HCT116 (cell line): Measurements from ENCODE around the gene PDCD1LG2. TPM values are rescaled to one million over a fixed set of nuclear protein-coding genes. Genes with fewer than 3 reads are reported as not detected.

Experiments
- ATAC-seq: fragments of 200-7000 bp; cut with Tn5 transposase; 2 replicates; pipeline ENCODE4 v1.9.1; 2020; ENCODE audit warnings: mild to moderate bottlenecking, moderate library complexity
- BruUV-seq: library from RNA; stranded (reverse); fragments of 400-500 nt; replicated peaks from 2 replicates; lab custom pipeline; 2021; lab: Mats Ljungman, UMichigan
- CTCF ChIA-PET: fragments of 300-600 bp; sonication (Branson Sonifier 250); formaldehyde crosslinking; loops from one replicate; lab custom pipeline; 2021; ENCODE audit warnings: antibody characterized with exemption; lab: Charles Lee
- POLR2A ChIA-PET: fragments of 300-600, 350-600 bp; sonication (Branson Sonifier 250); formaldehyde crosslinking; loops from one replicate; lab custom pipeline; 2021; ENCODE audit warnings: antibody characterized with exemption; lab: Charles Lee
- RAD21 ChIA-PET, 2 experiments: fragments of 300-600 bp; sonication (Branson Sonifier 250); formaldehyde crosslinking; loops; one replicate each; lab custom pipeline; 2023; ENCODE audit warnings: low total read pairs in 2 of 2; ENCODE audit not compliant: uncharacterized antibody in 2 of 2, unreplicated experiment in 2 of 2, low non-redundant PET in 1 of 2; lab: Charles Lee
- DNase-seq: peaks from one replicate; pipeline ENCODE4 v3.0.0-alpha.2; 2010; ENCODE audit warnings: low read depth, low spot score
- H2AFZ ChIP-seq: fragments of 200-600 bp; shearing (Covaris generic), sonication (generic); 2 replicates; pipeline ENCODE4 v1.6.1; 2017; ENCODE audit warnings: low read depth, mixed run types, mixed read lengths, antibody characterized with exemption, low read length; ENCODE audit not compliant: poor library complexity, severe bottlenecking
- H3K27ac ChIP-seq: 2 replicates; pipeline ENCODE4 v1.5.1; 2012; ENCODE audit warnings: low read depth, low read length
- H3K27me3 ChIP-seq: fragments of 200-600 bp; sonication (generic); 2 replicates; pipeline ENCODE4 v1.6.1; 2016; ENCODE audit warnings: mixed run types, low read length, mixed read lengths; ENCODE audit not compliant: insufficient read depth
- H3K36me3 ChIP-seq, 2 experiments: fragments of 200-500 bp in 1 of 2; fragments of 200-600 bp in 1 of 2; sonication (Bioruptor generic) in 1 of 2; sonication (generic) in 1 of 2; 2 replicates each; pipeline versions ENCODE4 v1.5.1 to v1.6.1; 2014 to 2016; ENCODE audit warnings: low read length in 2 of 2, inconsistent platforms in 1 of 2, mixed read lengths in 1 of 2, mixed run types in 1 of 2; ENCODE audit not compliant: insufficient read depth in 2 of 2, control insufficient read depth in 1 of 2
- H3K4me1 ChIP-seq, 2 experiments: fragments of 200-600 bp in 1 of 2; sonication (generic) in 1 of 2; 2 replicates each; pipeline versions ENCODE4 v1.5.1 to v1.6.1; 2012 to 2017; ENCODE audit warnings: low read length in 2 of 2, inconsistent platforms in 1 of 2, mild to moderate bottlenecking in 1 of 2, mixed read lengths in 1 of 2, mixed run types in 1 of 2, moderate library complexity in 1 of 2; ENCODE audit not compliant: insufficient read depth in 2 of 2, control insufficient read depth in 1 of 2
- H3K4me2 ChIP-seq: fragments of 200-600 bp; sonication (generic); 2 replicates; pipeline ENCODE4 v1.6.1; 2017; ENCODE audit warnings: mixed run types, low read length, mixed read lengths
- H3K4me3 ChIP-seq, 2 experiments: fragments of 200-600 bp in 1 of 2; sonication (generic) in 1 of 2; replicated peaks in 1 of 2; 2 replicates each; pipeline ENCODE4 v1.5.1; 2011 to 2016; ENCODE audit warnings: low read length in 2 of 2, control low read depth in 1 of 2, low read depth in 1 of 2, mild to moderate bottlenecking in 1 of 2, mixed read lengths in 1 of 2, mixed run types in 1 of 2
- H3K79me2 ChIP-seq: fragments of 200-600 bp; sonication (generic); 2 replicates; pipeline ENCODE4 v1.6.1; 2017; ENCODE audit warnings: mild to moderate bottlenecking, mixed run types, low read length, moderate library complexity, mixed read lengths; ENCODE audit not compliant: insufficient read depth
- H3K9ac ChIP-seq: fragments of 200-600 bp; sonication (generic); 2 replicates; pipeline ENCODE4 v1.6.1; 2016; ENCODE audit warnings: low read length, mixed read lengths
- H3K9me2 ChIP-seq: fragments of 200-600 bp; sonication (generic), shearing (Covaris generic); 2 replicates; pipeline ENCODE4 v1.6.1; 2017; ENCODE audit warnings: mixed run types, mild to moderate bottlenecking, moderate library complexity; ENCODE audit not compliant: insufficient read depth
- H3K9me3 ChIP-seq, 2 experiments: fragments of 200-500 bp in 1 of 2; fragments of 200-600 bp in 1 of 2; sonication (Bioruptor generic) in 1 of 2; sonication (generic) in 1 of 2; 2 replicates each; pipeline ENCODE4 v1.6.1; 2014 to 2017; ENCODE audit warnings: low read length in 2 of 2, mixed read lengths in 2 of 2, inconsistent platforms in 1 of 2, low read depth in 1 of 2, mild to moderate bottlenecking in 1 of 2, mixed run types in 1 of 2, moderate library complexity in 1 of 2; ENCODE audit not compliant: control insufficient read depth in 1 of 2, insufficient read depth in 1 of 2
- H4K20me1 ChIP-seq: fragments of 200-600 bp; sonication (generic), shearing (Covaris generic); 2 replicates; pipeline ENCODE4 v1.6.1; 2017; ENCODE audit warnings: mixed run types, mild to moderate bottlenecking, moderate library complexity; ENCODE audit not compliant: insufficient read depth
- ZBTB33 ChIP-seq: IDR thresholded peaks from 2 replicates; pipeline ENCODE4 v1.6.1; 2011; ENCODE audit warnings: mild to moderate bottlenecking, low read length, moderate library complexity; ENCODE audit not compliant: insufficient replicate concordance; ENCODE audit errors: extremely low read depth
- ZNF274 ChIP-seq: fragments of 200-500 bp; sonication (Bioruptor generic); IDR thresholded peaks from 2 replicates; pipeline ENCODE4 v1.6.1; 2014; ENCODE audit warnings: mild to moderate bottlenecking, low read depth, low read length, inconsistent platforms
- intact Hi-C: fragments of 100-400 bp; cut with micrococcal nuclease; formaldehyde crosslinking; loops from 2 replicates; pipeline ENCODE4 v1.10.0; 2022
- total RNA-seq: library from RNA; stranded (reverse); gene quantifications from one replicate; pipeline ENCODE4 v1.2.1, GENCODE V29; 2021; ENCODE audit not compliant: unreplicated experiment
- TF ChIP-seq, protein P1 (sequence below): IDR thresholded peaks from 2 replicates; pipeline ENCODE4 v1.6.1; 2012; ENCODE audit warnings: low read depth
- TF ChIP-seq, protein P2 (sequence below): IDR thresholded peaks from 2 replicates; pipeline ENCODE4 v1.6.1; 2012

Gene PDCD1LG2
- total RNA-seq, 1 experiment from 2014 or later = not detected

DNA sequence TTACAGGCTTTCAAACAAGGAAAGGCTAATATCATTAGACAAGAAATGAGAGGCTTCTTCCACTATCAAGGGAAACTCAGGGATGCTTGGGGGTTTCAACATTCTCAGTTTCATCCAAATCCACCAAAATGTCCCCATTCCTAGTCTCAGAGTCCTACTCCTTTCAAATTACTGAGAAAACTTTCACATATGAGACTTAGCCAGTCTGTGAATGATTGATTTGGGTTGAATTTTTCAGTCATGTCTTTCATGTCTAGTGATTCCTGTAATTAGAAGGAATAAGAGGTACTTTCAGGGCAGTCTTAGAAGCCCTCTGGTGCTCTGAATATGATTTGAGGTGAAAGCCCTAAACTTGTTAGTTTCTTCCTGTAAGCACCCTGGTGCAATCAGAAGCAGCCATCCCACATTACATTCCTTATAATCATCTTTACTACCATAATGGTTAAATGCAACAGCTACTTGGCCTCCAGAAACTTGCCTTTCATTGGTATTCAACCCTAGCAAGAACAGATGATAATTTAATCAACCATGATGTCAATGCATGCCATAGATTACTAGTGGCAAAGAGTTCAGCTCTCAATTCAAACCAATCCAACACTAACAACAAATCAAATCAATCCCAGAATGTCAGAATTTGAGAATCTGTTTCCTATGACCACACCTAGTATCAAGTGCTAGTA lies 67.8 kb downstream of the PDCD1LG2 start:
- DNase-seq = no peak
- no peak overlapping the region for H3K9ac ChIP-seq
- H3K4me3 ChIP-seq = no peak overlapping the region
- RAD21 ChIA-PET = no interaction called here
- TF ChIP-seq, protein P1, sequence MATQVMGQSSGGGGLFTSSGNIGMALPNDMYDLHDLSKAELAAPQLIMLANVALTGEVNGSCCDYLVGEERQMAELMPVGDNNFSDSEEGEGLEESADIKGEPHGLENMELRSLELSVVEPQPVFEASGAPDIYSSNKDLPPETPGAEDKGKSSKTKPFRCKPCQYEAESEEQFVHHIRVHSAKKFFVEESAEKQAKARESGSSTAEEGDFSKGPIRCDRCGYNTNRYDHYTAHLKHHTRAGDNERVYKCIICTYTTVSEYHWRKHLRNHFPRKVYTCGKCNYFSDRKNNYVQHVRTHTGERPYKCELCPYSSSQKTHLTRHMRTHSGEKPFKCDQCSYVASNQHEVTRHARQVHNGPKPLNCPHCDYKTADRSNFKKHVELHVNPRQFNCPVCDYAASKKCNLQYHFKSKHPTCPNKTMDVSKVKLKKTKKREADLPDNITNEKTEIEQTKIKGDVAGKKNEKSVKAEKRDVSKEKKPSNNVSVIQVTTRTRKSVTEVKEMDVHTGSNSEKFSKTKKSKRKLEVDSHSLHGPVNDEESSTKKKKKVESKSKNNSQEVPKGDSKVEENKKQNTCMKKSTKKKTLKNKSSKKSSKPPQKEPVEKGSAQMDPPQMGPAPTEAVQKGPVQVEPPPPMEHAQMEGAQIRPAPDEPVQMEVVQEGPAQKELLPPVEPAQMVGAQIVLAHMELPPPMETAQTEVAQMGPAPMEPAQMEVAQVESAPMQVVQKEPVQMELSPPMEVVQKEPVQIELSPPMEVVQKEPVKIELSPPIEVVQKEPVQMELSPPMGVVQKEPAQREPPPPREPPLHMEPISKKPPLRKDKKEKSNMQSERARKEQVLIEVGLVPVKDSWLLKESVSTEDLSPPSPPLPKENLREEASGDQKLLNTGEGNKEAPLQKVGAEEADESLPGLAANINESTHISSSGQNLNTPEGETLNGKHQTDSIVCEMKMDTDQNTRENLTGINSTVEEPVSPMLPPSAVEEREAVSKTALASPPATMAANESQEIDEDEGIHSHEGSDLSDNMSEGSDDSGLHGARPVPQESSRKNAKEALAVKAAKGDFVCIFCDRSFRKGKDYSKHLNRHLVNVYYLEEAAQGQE = no peak
- no peak for TF ChIP-seq ZNF274
- TF ChIP-seq ZBTB33 = no peak
- TF ChIP-seq, protein P2, sequence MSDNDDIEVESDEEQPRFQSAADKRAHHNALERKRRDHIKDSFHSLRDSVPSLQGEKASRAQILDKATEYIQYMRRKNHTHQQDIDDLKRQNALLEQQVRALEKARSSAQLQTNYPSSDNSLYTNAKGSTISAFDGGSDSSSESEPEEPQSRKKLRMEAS = no peak
- no peaks in the 10 kb centered on the region for H3K79me2 ChIP-seq
- POLR2A ChIA-PET = no interaction called here
- no peaks in the 10 kb centered on the region for H3K9me3 ChIP-seq
- intact Hi-C loops = loop anchor here (10.0 kb wide), 1 partner anchor 63 kb away; the partner anchor contains the start of gene PDCD1LG2
- no peaks in the 10 kb centered on the region for H3K9me2 ChIP-seq
- CTCF ChIA-PET = no interaction called here
- H3K36me3 ChIP-seq = no peaks in the 10 kb centered on the region
- no peak overlapping the region for H3K27ac ChIP-seq
- H2AFZ ChIP-seq = no peak overlapping the region
- no TSS peak for BruUV-seq
- no peaks in the 10 kb centered on the region for H4K20me1 ChIP-seq
- no peak overlapping the region for H3K4me2 ChIP-seq
- no peak for ATAC-seq
- H3K4me1 ChIP-seq = no peaks in the 10 kb centered on the region
- H3K27me3 ChIP-seq = no peaks in the 10 kb centered on the region
